Stomach smooth muscle (tissue), 2 donors: ENCODE measurements around the gene C8G.

Experiments
- H3K27ac ChIP-seq: one replicate; pipeline ENCODE4 v1.7.0; 2013; ENCODE audit warnings: mild to moderate bottlenecking, low read length, inconsistent platforms
- H3K27me3 ChIP-seq, 2 donors: one replicate each; pipeline ENCODE4 v1.7.0; 2013; ENCODE audit warnings: low read length in 2 of 2; ENCODE audit not compliant: insufficient read depth in 2 of 2, control insufficient read depth in 1 of 2
- H3K36me3 ChIP-seq, 2 donors: one replicate each; pipeline ENCODE4 v1.7.0; 2013; ENCODE audit warnings: low read length in 2 of 2; ENCODE audit not compliant: control insufficient read depth in 2 of 2, insufficient read depth in 2 of 2
- H3K4me1 ChIP-seq: one replicate; pipeline ENCODE4 v1.7.0; 2013; ENCODE audit warnings: low read length; ENCODE audit not compliant: control insufficient read depth, insufficient read depth
- H3K4me3 ChIP-seq, 2 donors: one replicate each; pipeline ENCODE4 v1.7.0; 2013; ENCODE audit warnings: low read length in 2 of 2
- H3K9ac ChIP-seq, 2 donors: one replicate each; pipeline ENCODE4 v1.7.0; 2013; ENCODE audit warnings: low read length in 2 of 2, mild to moderate bottlenecking in 1 of 2
- H3K9me3 ChIP-seq, 2 donors: one replicate each; pipeline ENCODE4 v1.7.0; 2013; ENCODE audit warnings: low read length in 2 of 2; ENCODE audit not compliant: control insufficient read depth in 2 of 2
- donor health status: healthy.
- donor health status: Pancreatic carcinoma.

Gene C8G

GRCh38 chr9:136963341-136963740 lies 18.3 kb downstream of the C8G start:
- H3K4me3 ChIP-seq = no peak overlapping the region
- no peaks in the 10 kb centered on the region for H3K36me3 ChIP-seq
- H3K27me3 ChIP-seq = peaks cover 0 to 3% of the 10 kb centered on the region in 2 donors
- no peaks in the 10 kb centered on the region for H3K9me3 ChIP-seq
- H3K9ac ChIP-seq = no peak overlapping the region
- H3K4me1 ChIP-seq = peaks cover 2% of the 10 kb centered on the region
- H3K27ac ChIP-seq = no peak overlapping the region

DNA sequence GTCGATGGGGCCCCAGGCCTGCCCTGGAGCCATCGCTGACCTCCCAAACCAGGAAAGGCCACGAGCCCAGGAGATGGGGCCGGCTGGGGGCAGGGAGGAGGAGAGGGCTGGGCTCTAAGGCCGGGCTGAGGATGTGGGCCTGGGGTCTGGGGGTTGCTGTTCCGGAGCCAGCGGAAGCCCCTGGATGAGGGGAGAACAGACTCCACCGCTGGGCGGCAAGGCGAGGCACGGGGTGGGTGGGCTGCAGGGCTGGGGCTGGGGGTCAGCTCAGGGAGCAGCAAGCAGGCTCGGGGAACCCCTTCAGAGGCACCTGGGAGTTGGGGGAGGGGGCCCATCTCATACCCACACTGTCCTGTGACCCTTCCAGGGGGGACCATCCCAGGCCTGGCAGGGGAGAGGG lies 18.7 kb downstream of the C8G start:
- no peak overlapping the region for H3K4me3 ChIP-seq
- peaks cover 3% of the 10 kb centered on the region for H3K4me1 ChIP-seq
- no peaks in the 10 kb centered on the region for H3K9me3 ChIP-seq
- no peaks in the 10 kb centered on the region for H3K36me3 ChIP-seq
- H3K9ac ChIP-seq = no peak overlapping the region
- H3K27ac ChIP-seq = no peak overlapping the region
- H3K27me3 ChIP-seq = peaks cover 0 to 3% of the 10 kb centered on the region in 2 donors

GRCh38 chr9:136964171-136964689 lies 19.2 kb downstream of the C8G start:
- peaks cover 0 to 3% of the 10 kb centered on the region in 2 donors for H3K27me3 ChIP-seq
- H3K9ac ChIP-seq = no peak overlapping the region
- H3K9me3 ChIP-seq = no peaks in the 10 kb centered on the region
- H3K4me3 ChIP-seq = no peak overlapping the region
- H3K36me3 ChIP-seq = no peaks in the 10 kb centered on the region
- no peak overlapping the region for H3K27ac ChIP-seq
- peaks cover 4% of the 10 kb centered on the region for H3K4me1 ChIP-seq

- Histone ChIP-seq H3K4me3 (no peak overlapping the region), H3K9ac (no peak overlapping the region), H3K27ac (no peak overlapping the region), H3K27me3 (peaks cover 0 to 3% of the 10 kb centered on the region in 2 donors), H3K4me1 (peaks cover 4% of the 10 kb centered on the region), H3K36me3 (no peaks in the 10 kb centered on the region), H3K9me3 (no peaks in the 10 kb centered on the region)
These were observed 19.9 kb downstream of the C8G start for GRCh38 chr9:136964833-136965422.

- Histone ChIP-seq H3K27ac (no peak overlapping the region), H3K4me3 (no peak overlapping the region), H3K9ac (no peak overlapping the region), H3K9me3 (no peaks in the 10 kb centered on the region), H3K36me3 (no peaks in the 10 kb centered on the region), H3K27me3 (peaks cover 0 to 3% of the 10 kb centered on the region in 2 donors), H3K4me1 (peaks cover 4% of the 10 kb centered on the region)
These were observed 20.9 kb downstream of the C8G start for GRCh38 chr9:136965771-136966484.

DNA sequence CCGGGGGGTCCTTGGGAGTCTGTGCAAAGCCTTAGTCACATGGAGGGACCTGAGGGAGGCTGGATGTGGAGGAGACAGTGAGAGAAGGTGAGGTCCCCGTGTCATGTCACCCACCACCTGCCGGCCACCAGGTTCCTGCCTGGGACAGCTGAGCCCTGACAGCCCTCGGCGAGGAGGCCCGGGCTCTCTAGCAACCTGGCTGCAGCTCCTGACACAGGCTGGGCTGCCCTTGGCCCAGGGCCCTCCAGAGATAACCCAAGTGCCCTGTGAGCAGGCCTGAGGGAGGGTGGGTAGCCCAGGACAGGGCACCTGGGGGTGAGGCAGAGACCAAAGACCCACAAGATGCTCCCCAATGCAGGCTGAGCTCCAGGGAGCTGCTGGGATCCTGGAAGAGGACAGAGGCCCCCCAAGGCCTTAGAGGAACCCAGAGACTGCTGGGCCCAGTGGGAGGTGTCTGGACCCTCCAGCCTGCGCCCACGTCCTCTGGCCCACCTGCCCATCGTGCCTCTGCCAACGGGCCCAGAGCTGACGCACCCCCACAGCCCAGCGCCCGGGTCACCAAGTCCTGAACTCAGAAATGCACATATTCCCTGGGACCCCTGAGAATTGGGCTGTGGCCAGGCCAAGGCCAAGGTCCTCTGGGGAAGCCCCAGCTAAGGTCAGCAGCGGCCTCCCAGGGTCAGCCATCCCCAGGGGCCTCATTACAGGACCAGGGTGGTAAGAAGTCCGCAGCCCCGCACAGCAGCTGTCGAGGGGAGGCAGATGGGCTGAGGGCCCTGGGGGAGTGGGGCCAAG lies 23.5 kb downstream of the C8G start:
- no peaks in the 10 kb centered on the region for H3K36me3 ChIP-seq
- H3K27ac ChIP-seq = no peak overlapping the region
- H3K9me3 ChIP-seq = no peaks in the 10 kb centered on the region
- H3K27me3 ChIP-seq = peaks cover 0 to 3% of the 10 kb centered on the region in 2 donors
- peaks cover 2% of the 10 kb centered on the region for H3K4me1 ChIP-seq
- no peak overlapping the region for H3K4me3 ChIP-seq
- no peak overlapping the region for H3K9ac ChIP-seq

GRCh38 chr9:136969150-136969549 lies 24.1 kb downstream of the C8G start:
- Histone ChIP-seq H3K27me3 (peaks cover 0 to 3% of the 10 kb centered on the region in 2 donors), H3K9ac (no peak overlapping the region), H3K4me3 (no peak overlapping the region), H3K27ac (no peak overlapping the region), H3K9me3 (no peaks in the 10 kb centered on the region), H3K36me3 (no peaks in the 10 kb centered on the region), H3K4me1 (peaks cover 2% of the 10 kb centered on the region)

GRCh38 chr9:136969774-136970173 lies 24.7 kb downstream of the C8G start:
- no peak overlapping the region for H3K9ac ChIP-seq
- H3K4me3 ChIP-seq = no peak overlapping the region
- peaks cover 0 to 3% of the 10 kb centered on the region in 2 donors for H3K27me3 ChIP-seq
- no peaks in the 10 kb centered on the region for H3K9me3 ChIP-seq
- no peaks in the 10 kb centered on the region for H3K36me3 ChIP-seq
- peaks cover 2% of the 10 kb centered on the region for H3K4me1 ChIP-seq
- H3K27ac ChIP-seq = no peak overlapping the region

DNA sequence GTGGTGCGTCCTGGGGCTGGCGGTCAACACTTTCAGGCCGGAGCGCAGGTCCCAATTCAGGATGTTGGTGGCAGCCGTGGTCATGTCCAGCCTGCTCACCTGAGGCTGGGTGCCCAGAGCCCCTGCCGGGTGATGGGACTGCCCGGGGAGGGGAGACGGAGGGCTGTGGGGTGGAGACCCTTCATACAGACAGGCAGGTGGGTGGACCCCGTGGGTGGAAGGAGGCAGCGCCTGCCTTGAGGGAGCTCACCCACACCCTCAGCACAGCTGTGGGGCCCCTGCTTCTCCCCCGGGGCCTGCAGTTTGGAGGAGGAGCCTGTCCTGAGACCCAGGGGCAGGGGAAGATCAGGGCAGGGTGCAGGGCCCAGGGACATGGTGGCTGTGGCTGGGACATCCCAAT lies 25.3 kb downstream of the C8G start:
- H3K27me3 ChIP-seq = peaks cover 0 to 3% of the 10 kb centered on the region in 2 donors
- H3K9ac ChIP-seq = no peak overlapping the region
- no peaks in the 10 kb centered on the region for H3K9me3 ChIP-seq
- H3K4me3 ChIP-seq = no peak overlapping the region
- H3K27ac ChIP-seq = no peak overlapping the region
- H3K4me1 ChIP-seq = peaks cover 7% of the 10 kb centered on the region
- no peaks in the 10 kb centered on the region for H3K36me3 ChIP-seq

DNA sequence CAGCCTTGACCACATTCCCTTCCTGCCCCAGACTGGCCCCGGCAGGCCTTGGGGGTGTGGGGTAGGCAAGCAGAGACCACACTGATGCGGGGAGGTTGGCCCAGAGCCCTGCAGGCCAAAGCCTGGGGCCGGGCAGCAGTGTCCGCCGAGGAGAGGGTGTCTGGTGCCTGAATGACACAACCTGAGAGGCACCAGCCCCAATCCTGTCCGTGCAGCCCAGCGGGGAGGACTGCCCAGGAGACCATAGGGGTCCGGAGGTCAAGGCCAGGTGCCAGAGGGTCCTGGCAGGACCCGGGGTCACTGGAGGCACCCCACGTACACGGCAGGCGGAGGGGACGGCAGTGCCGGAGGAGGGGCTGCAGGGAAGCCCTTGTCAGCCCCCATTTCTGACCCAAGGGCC lies 26.7 kb downstream of the C8G start:
- no peaks in the 10 kb centered on the region for H3K36me3 ChIP-seq
- H3K27ac ChIP-seq = no peak overlapping the region
- no peak overlapping the region for H3K4me3 ChIP-seq
- H3K9me3 ChIP-seq = no peaks in the 10 kb centered on the region
- H3K4me1 ChIP-seq = peaks cover 7% of the 10 kb centered on the region
- no peak overlapping the region for H3K9ac ChIP-seq
- no peaks in the 10 kb centered on the region for H3K27me3 ChIP-seq
